OCI-LY7 (cell line): ENCODE results near the gene SLC8A1.

Source experiments
- CTCF ChIP-seq: fragments of 200-600 bp; sonication (generic); conservative IDR thresholded peaks from 2 replicates; pipeline ENCODE4 v1.5.1; 2014; ENCODE audit warnings: mild to moderate bottlenecking, antibody characterized with exemption, low read length, moderate library complexity, mixed read lengths
- EZH2phosphoT487 ChIP-seq: fragments of 200-600 bp; sonication (generic); IDR thresholded peaks from 2 replicates; pipeline ENCODE4 v1.6.1; 2018; ENCODE audit warnings: low read depth, borderline replicate concordance, mild to moderate bottlenecking, mixed run types, antibody characterized with exemption, low read length, moderate library complexity, mixed read lengths

DNA sequence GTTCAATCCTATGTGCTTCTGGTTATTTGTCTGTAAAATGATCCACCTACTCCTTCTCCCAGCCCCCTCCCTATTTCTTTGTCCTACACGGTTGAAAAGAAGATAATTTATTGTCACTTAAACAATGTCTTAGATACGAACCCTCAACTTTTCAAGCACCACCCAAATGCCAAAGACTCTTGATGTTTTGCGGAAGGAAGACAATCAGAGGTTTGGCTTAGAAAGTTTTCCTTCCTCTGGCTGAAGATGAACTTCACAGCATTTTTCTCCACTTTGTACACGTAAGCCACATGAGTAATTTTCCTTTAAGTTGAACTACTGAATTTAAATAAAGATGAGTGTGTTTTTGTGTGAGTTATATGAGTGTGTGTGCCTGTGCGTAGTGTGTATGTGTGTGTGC lies 25.5 kb upstream of the SLC8A1 start:
- no peak for TF ChIP-seq CTCF
- TF ChIP-seq EZH2phosphoT487, result no peak
